Activated naive CD4-positive, alpha-beta T cell treated with anti-CD3 and anti-CD28 coated beads, Interleukin-2, amount 10 ng/mL, durations not matched to agents 7 days and 5 days (primary cell): ENCODE measurements around the gene EXPH5.
"Not testable (repeated sequence)": the region's sequence is repeated elsewhere in the genome, so short reads cannot be mapped to it uniquely, and the experiment has no call there.

ENCODE experiments used
- CTCF ChIA-PET: fragments of 350-600 bp; sonication (Branson Sonifier 250); formaldehyde crosslinking; loops from one replicate; lab custom pipeline; 2021; ENCODE audit warnings: antibody characterized with exemption; lab: Charles Lee
- DNase-seq: peaks from one replicate; pipeline ENCODE4 v3.0.0-alpha.2; 2020
- H3K27ac Mint-ChIP-seq: one replicate; pipeline ENCODE4 v1.8.0; 2021; ENCODE audit warnings: mild to moderate bottlenecking, moderate library complexity, mixed read lengths
- H3K27me3 Mint-ChIP-seq: one replicate; pipeline ENCODE4 v1.8.0; 2021; ENCODE audit warnings: mild to moderate bottlenecking, mixed read lengths
- H3K36me3 Mint-ChIP-seq: one replicate; pipeline ENCODE4 v1.8.0; 2021; ENCODE audit warnings: mixed read lengths
- H3K4me1 Mint-ChIP-seq: one replicate; pipeline ENCODE4 v1.8.0; 2021; ENCODE audit warnings: mixed read lengths
- H3K4me3 Mint-ChIP-seq: one replicate; pipeline ENCODE4 v1.8.0; 2021; ENCODE audit warnings: mild to moderate bottlenecking, moderate library complexity, mixed read lengths
- H3K9me3 Mint-ChIP-seq: one replicate; pipeline ENCODE4 v1.8.0; 2021; ENCODE audit warnings: mixed read lengths

Gene EXPH5

GRCh38 chr11:108618529-108618928, 25.0 kb upstream of the EXPH5 start:
- Mint-ChIP-seq H3K36me3 (no peaks in the 10 kb centered on the region), H3K4me1 (peaks cover 3% of the 10 kb centered on the region), H3K27me3 (peaks cover 7% of the 10 kb centered on the region), H3K27ac (no peak overlapping the region), H3K9me3 (no peaks in the 10 kb centered on the region), H3K4me3 (no peak overlapping the region)
- CTCF ChIA-PET: no interaction called here
- no peak for DNase-seq

- no peaks in the 10 kb centered on the region for H3K36me3 Mint-ChIP-seq
- no peak overlapping the region for H3K27ac Mint-ChIP-seq
- CTCF ChIA-PET: interaction anchor here (0.7 kb wide), 1 partner anchor 674 kb away, joined by 3 read pairs; no protein-coding TSS in a partner anchor
- H3K27me3 Mint-ChIP-seq: peaks cover 7% of the 10 kb centered on the region
- no peak overlapping the region for H3K4me3 Mint-ChIP-seq
- H3K4me1 Mint-ChIP-seq: peaks cover 3% of the 10 kb centered on the region
- DNase-seq: no peak
- no peaks in the 10 kb centered on the region for H3K9me3 Mint-ChIP-seq
These were observed 23.5 kb upstream of the EXPH5 start for GRCh38 chr11:108617055-108617454.

GRCh38 chr11:108616549-108616948, 23.0 kb upstream of the EXPH5 start:
- H3K9me3 Mint-ChIP-seq: no peaks in the 10 kb centered on the region
- H3K36me3 Mint-ChIP-seq: no peaks in the 10 kb centered on the region
- peaks cover 1% of the 10 kb centered on the region for H3K4me1 Mint-ChIP-seq
- CTCF ChIA-PET: interaction anchor here (0.7 kb wide), 1 partner anchor 674 kb away, joined by 3 read pairs; no protein-coding TSS in a partner anchor
- DNase-seq: no peak
- H3K27ac Mint-ChIP-seq: no peak overlapping the region
- H3K4me3 Mint-ChIP-seq: no peak overlapping the region
- peaks cover 7% of the 10 kb centered on the region for H3K27me3 Mint-ChIP-seq

- Mint-ChIP-seq H3K27me3 (peaks cover 7% of the 10 kb centered on the region), H3K9me3 (no peaks in the 10 kb centered on the region), H3K36me3 (no peaks in the 10 kb centered on the region), H3K27ac (no peak overlapping the region), H3K4me3 (no peak overlapping the region), H3K4me1 (no peaks in the 10 kb centered on the region)
- CTCF ChIA-PET: no interaction called here
- no peak for DNase-seq
These were observed 20.5 kb upstream of the EXPH5 start for GRCh38 chr11:108614086-108614485.

- H3K27ac Mint-ChIP-seq: no peak overlapping the region
- no peaks in the 10 kb centered on the region for H3K4me1 Mint-ChIP-seq
- H3K36me3 Mint-ChIP-seq: no peaks in the 10 kb centered on the region
- no peaks in the 10 kb centered on the region for H3K9me3 Mint-ChIP-seq
- CTCF ChIA-PET: no interaction called here
- DNase-seq: no peak
- no peak overlapping the region for H3K4me3 Mint-ChIP-seq
- peaks cover 10% of the 10 kb centered on the region for H3K27me3 Mint-ChIP-seq
These were observed 16.1 kb upstream of the EXPH5 start for GRCh38 chr11:108609682-108610081.

GRCh38 chr11:108608548-108608947, 15.0 kb upstream of the EXPH5 start:
- CTCF ChIA-PET: no interaction called here
- Mint-ChIP-seq H3K9me3 (no peaks in the 10 kb centered on the region), H3K36me3 (no peaks in the 10 kb centered on the region), H3K27me3 (peaks cover 14% of the 10 kb centered on the region), H3K4me3 (no peak overlapping the region), H3K27ac (no peak overlapping the region), H3K4me1 (no peaks in the 10 kb centered on the region)
- DNase-seq: no peak

GRCh38 chr11:108606495-108607160, 13.1 kb upstream of the EXPH5 start:
- no peak for DNase-seq
- H3K27me3 Mint-ChIP-seq: peaks cover 20% of the 10 kb centered on the region
- H3K27ac Mint-ChIP-seq: no peak overlapping the region
- no peak overlapping the region for H3K4me3 Mint-ChIP-seq
- no peaks in the 10 kb centered on the region for H3K4me1 Mint-ChIP-seq
- CTCF ChIA-PET: no interaction called here
- H3K9me3 Mint-ChIP-seq: no peaks in the 10 kb centered on the region
- H3K36me3 Mint-ChIP-seq: no peaks in the 10 kb centered on the region

GRCh38 chr11:108606070-108606469, 12.5 kb upstream of the EXPH5 start:
- CTCF ChIA-PET: no interaction called here
- no peaks in the 10 kb centered on the region for H3K36me3 Mint-ChIP-seq
- no peak for DNase-seq
- no peaks in the 10 kb centered on the region for H3K4me1 Mint-ChIP-seq
- H3K9me3 Mint-ChIP-seq: no peaks in the 10 kb centered on the region
- H3K27ac Mint-ChIP-seq: no peak overlapping the region
- no peak overlapping the region for H3K4me3 Mint-ChIP-seq
- peaks cover 22% of the 10 kb centered on the region for H3K27me3 Mint-ChIP-seq

- not testable (repeated sequence) for H3K27ac Mint-ChIP-seq, DNase-seq, H3K36me3 Mint-ChIP-seq, H3K9me3 Mint-ChIP-seq, H3K4me1 Mint-ChIP-seq, H3K4me3 Mint-ChIP-seq
- peaks cover 22% of the 10 kb centered on the region for H3K27me3 Mint-ChIP-seq
- CTCF ChIA-PET: interaction anchor here (0.6 kb wide), 1 partner anchor 15 kb away, joined by 3 read pairs; no protein-coding TSS in a partner anchor
These were observed 9.2 kb upstream of the EXPH5 start for GRCh38 chr11:108602818-108603217.

- Mint-ChIP-seq H3K4me1 (no peaks in the 10 kb centered on the region), H3K27ac (no peak overlapping the region), H3K4me3 (no peak overlapping the region), H3K9me3 (no peaks in the 10 kb centered on the region), H3K27me3 (peaks cover 24% of the 10 kb centered on the region), H3K36me3 (no peaks in the 10 kb centered on the region)
- CTCF ChIA-PET: no interaction called here
- DNase-seq: no peak
These were observed 7.6 kb upstream of the EXPH5 start for GRCh38 chr11:108601150-108601549.

- no peaks in the 10 kb centered on the region for H3K9me3 Mint-ChIP-seq
- DNase-seq: no peak
- CTCF ChIA-PET: no interaction called here
- H3K4me3 Mint-ChIP-seq: no peak overlapping the region
- H3K27me3 Mint-ChIP-seq: peaks cover 33% of the 10 kb centered on the region
- no peaks in the 10 kb centered on the region for H3K36me3 Mint-ChIP-seq
- H3K27ac Mint-ChIP-seq: no peak overlapping the region
- H3K4me1 Mint-ChIP-seq: no peaks in the 10 kb centered on the region
These were observed 6.4 kb upstream of the EXPH5 start for GRCh38 chr11:108599978-108600377.

GRCh38 chr11:108597736-108598355, 4.3 kb upstream of the EXPH5 start:
- Mint-ChIP-seq H3K27ac (no peak overlapping the region), H3K4me3 (no peak overlapping the region), H3K36me3 (peaks cover 2% of the 10 kb centered on the region), H3K4me1 (peaks cover 11% of the 10 kb centered on the region), H3K27me3 (peaks cover 42% of the 10 kb centered on the region), H3K9me3 (no peaks in the 10 kb centered on the region)
- CTCF ChIA-PET: no interaction called here
- DNase-seq: no peak

- Mint-ChIP-seq H3K9me3 (no peaks in the 10 kb centered on the region), H3K27me3 (peaks cover 45% of the 10 kb centered on the region), H3K4me3 (no peak overlapping the region), H3K27ac (no peak overlapping the region), H3K4me1 (peaks cover 21% of the 10 kb centered on the region), H3K36me3 (peaks cover 2% of the 10 kb centered on the region)
- CTCF ChIA-PET: no interaction called here
- DNase-seq: no peak
These were observed 3.1 kb upstream of the EXPH5 start for GRCh38 chr11:108596701-108597100.

- Mint-ChIP-seq H3K36me3 (peaks cover 2% of the 10 kb centered on the region), H3K4me3 (peak overlapping the region; percentile 98), H3K27ac (no peak overlapping the region), H3K9me3 (no peaks in the 10 kb centered on the region), H3K27me3 (peaks cover 49% of the 10 kb centered on the region), H3K4me1 (peaks cover 21% of the 10 kb centered on the region)
- DNase-seq: no peak
- CTCF ChIA-PET: no interaction called here
These were observed 411 bp upstream of the EXPH5 start for GRCh38 chr11:108593923-108594434.
